HEK293 (cell line): ENCODE results near the gene DMKN.

Experiments used
- CTCF ChIA-PET: fragments of 350-600 bp; formaldehyde crosslinking; extraction: SDS; loops from one replicate; lab custom pipeline; 2021; ENCODE audit warnings: antibody characterized with exemption; lab: Yijun Ruan, JAX
- POLR2A ChIA-PET: fragments of 300-600 bp; formaldehyde crosslinking; extraction: SDS; loops from one replicate; lab custom pipeline; 2020; ENCODE audit warnings: antibody characterized with exemption, inconsistent platforms; lab: Yijun Ruan, JAX
- H3K27ac ChIP-seq: fragments of 200-500 bp; sonication (Bioruptor generic); 2 replicates; pipeline ENCODE4 v1.5.1; 2014; ENCODE audit warnings: low read depth, low read length, control low read depth, inconsistent platforms; ENCODE audit errors: extremely low read depth
- H3K36me3 ChIP-seq, 2 experiments: fragments of 200-500 bp in 1 of 2; sonication (Bioruptor generic) in 1 of 2; 1 replicate in 1 of 2; 2 replicates in 1 of 2; pipeline ENCODE4 v1.5.1; 2014 to 2017; ENCODE audit warnings: inconsistent platforms in 2 of 2, low read length in 2 of 2; ENCODE audit not compliant: control insufficient read depth in 2 of 2, insufficient read depth in 1 of 2
- H3K4me1 ChIP-seq: fragments of 200-500 bp; sonication (Bioruptor generic); 2 replicates; pipeline ENCODE4 v1.5.1; 2014; ENCODE audit warnings: mild to moderate bottlenecking, low read length, inconsistent platforms; ENCODE audit not compliant: control insufficient read depth, insufficient read depth
- H3K4me3 ChIP-seq: 2 replicates; pipeline ENCODE4 v1.5.1; 2011; ENCODE audit warnings: low read depth, mild to moderate bottlenecking, control low read depth, low read length, moderate library complexity
- H3K9me3 ChIP-seq: fragments of 200-500 bp; sonication (Bioruptor generic); 2 replicates; pipeline ENCODE4 v1.5.1; 2014; ENCODE audit warnings: low read depth, low read length, inconsistent platforms; ENCODE audit not compliant: control insufficient read depth, insufficient read depth
- BCL6B ChIP-seq: fragments of 450-650 bp; formaldehyde crosslinking; IDR thresholded peaks from 2 replicates; pipeline ENCODE4 v1.5.1; 2017; ENCODE audit warnings: missing biosample characterization, missing genetic modification characterization
- GFI1B ChIP-seq: fragments of 450-650 bp; formaldehyde crosslinking; IDR thresholded peaks from 2 replicates; pipeline ENCODE4 v1.5.1; 2016; ENCODE audit warnings: missing biosample characterization, missing genetic modification characterization
- HOXC10 ChIP-seq: sonication (generic); formaldehyde crosslinking; IDR thresholded peaks from 2 replicates; pipeline ENCODE4 v1.8.1; 2023; ENCODE audit warnings: mild to moderate bottlenecking, missing genetic modification reagents
- KLF10 ChIP-seq: fragments of 450-650 bp; IDR thresholded peaks from 2 replicates; pipeline ENCODE4 v1.5.1; 2018; ENCODE audit warnings: missing biosample characterization, mild to moderate bottlenecking, missing genetic modification characterization
- SCRT1 ChIP-seq: fragments of 450-650 bp; formaldehyde crosslinking; IDR thresholded peaks from 2 replicates; pipeline ENCODE4 v1.5.1; 2016; ENCODE audit warnings: missing biosample characterization, missing genetic modification characterization, borderline replicate concordance
- SCRT2 ChIP-seq: fragments of 450-650 bp; formaldehyde crosslinking; IDR thresholded peaks from 2 replicates; pipeline ENCODE4 v1.5.1; 2016; ENCODE audit warnings: missing biosample characterization, missing genetic modification characterization
- SP2 ChIP-seq: fragments of 450-650 bp; formaldehyde crosslinking; IDR thresholded peaks from 2 replicates; pipeline ENCODE4 v1.5.1; 2016; ENCODE audit warnings: missing biosample characterization, missing genetic modification characterization
- SP3 ChIP-seq: fragments of 450-650 bp; formaldehyde crosslinking; IDR thresholded peaks from 2 replicates; pipeline ENCODE4 v1.5.1; 2016; ENCODE audit warnings: missing biosample characterization, missing genetic modification characterization
- ZBTB49 ChIP-seq: fragments of 450-650 bp; formaldehyde crosslinking; IDR thresholded peaks from 2 replicates; pipeline ENCODE4 v1.5.1; 2016; ENCODE audit warnings: missing biosample characterization, missing genetic modification characterization, low read depth
- ZIC2 ChIP-seq: fragments of 450-650 bp; formaldehyde crosslinking; IDR thresholded peaks from 2 replicates; pipeline ENCODE4 v1.5.1; 2016; ENCODE audit warnings: missing biosample characterization, missing genetic modification characterization
- ZNF10 ChIP-seq: fragments of 450-650 bp; formaldehyde crosslinking; IDR thresholded peaks from 2 replicates; pipeline ENCODE4 v1.5.1; 2017; ENCODE audit warnings: missing biosample characterization, missing genetic modification characterization
- ZNF112 ChIP-seq: fragments of 450-650 bp; formaldehyde crosslinking; IDR thresholded peaks from 2 replicates; pipeline ENCODE4 v1.5.0; 2017; ENCODE audit warnings: missing biosample characterization, missing genetic modification characterization
- ZNF146 ChIP-seq: fragments of 450-650 bp; formaldehyde crosslinking; IDR thresholded peaks from 2 replicates; pipeline ENCODE4 v1.5.1; 2016; ENCODE audit warnings: missing biosample characterization, missing genetic modification characterization
- ZNF184 ChIP-seq: fragments of 450-650 bp; IDR thresholded peaks from 2 replicates; pipeline ENCODE4 v1.5.1; 2018; ENCODE audit warnings: missing biosample characterization, mild to moderate bottlenecking, missing genetic modification characterization
- ZNF211 ChIP-seq: fragments of 450-650 bp; formaldehyde crosslinking; IDR thresholded peaks from 2 replicates; pipeline ENCODE4 v1.5.1; 2016; ENCODE audit warnings: low read depth, missing biosample characterization, missing genetic modification characterization
- ZNF404 ChIP-seq: fragments of 450-650 bp; formaldehyde crosslinking; IDR thresholded peaks from 2 replicates; pipeline ENCODE4 v1.5.1; 2017; ENCODE audit warnings: missing biosample characterization, missing genetic modification characterization
- ZNF426 ChIP-seq: fragments of 450-650 bp; formaldehyde crosslinking; IDR thresholded peaks from 2 replicates; pipeline ENCODE4 v1.5.1; 2017; ENCODE audit warnings: missing biosample characterization, missing genetic modification characterization, mild to moderate bottlenecking, inconsistent platforms, moderate library complexity
- ZNF449 ChIP-seq: fragments of 450-650 bp; formaldehyde crosslinking; IDR thresholded peaks from 2 replicates; pipeline ENCODE4 v1.5.1; 2017; ENCODE audit warnings: missing biosample characterization, mild to moderate bottlenecking, missing genetic modification characterization, moderate library complexity
- ZNF510 ChIP-seq: fragments of 450-650 bp; formaldehyde crosslinking; IDR thresholded peaks from 2 replicates; pipeline ENCODE4 v1.5.1; 2018; ENCODE audit warnings: mild to moderate bottlenecking, missing genetic modification characterization, missing biosample characterization; ENCODE audit not compliant: insufficient replicate concordance
- ZNF529 ChIP-seq: fragments of 450-650 bp; formaldehyde crosslinking; IDR thresholded peaks from 2 replicates; pipeline ENCODE4 v1.5.1; 2017; ENCODE audit warnings: missing genetic modification characterization, missing biosample characterization; ENCODE audit not compliant: insufficient replicate concordance
- ZNF792 ChIP-seq: fragments of 450-650 bp; formaldehyde crosslinking; IDR thresholded peaks from 2 replicates; pipeline ENCODE4 v1.5.1; 2016; ENCODE audit warnings: missing biosample characterization, missing genetic modification characterization
- ZNF837 ChIP-seq: fragments of 450-650 bp; formaldehyde crosslinking; IDR thresholded peaks from 2 replicates; pipeline ENCODE4 v1.5.1; 2016; ENCODE audit warnings: missing biosample characterization, missing genetic modification characterization

DMKN gene

GRCh38 chr19:35560677-35561076 is 47.2 kb upstream of the DMKN start:
- Histone ChIP-seq H3K4me1 (peaks cover 10% of the 10 kb centered on the region), H3K27ac (no peak overlapping the region), H3K4me3 (no peak overlapping the region), H3K36me3 (no peaks in the 10 kb centered on the region), H3K9me3 (no peaks in the 10 kb centered on the region; the same call in 1 of the 2 replicates)
- ChIA-PET CTCF (interaction anchor here (0.6 to 1.8 kb wide), 3 partner anchors 12 to 259 kb away, joined by 3 to 7 read pairs (median 4); no protein-coding TSS in a partner anchor), POLR2A (interaction anchor here (0.6 to 0.8 kb wide), 2 partner anchors 83 to 132 kb away, joined by 3 to 5 read pairs; no protein-coding TSS in a partner anchor)
- TF ChIP-seq ZIC2 (tag by site-specific recombination) = no peak
- TF ChIP-seq HOXC10 (CRISPR knock-in tag) = no peak
- peak; percentile 18; the same call in 1 of the 2 replicates for TF ChIP-seq SCRT1 (tag by site-specific recombination)
- no peak for TF ChIP-seq GFI1B (tag by site-specific recombination)
- TF ChIP-seq ZNF529 (tag by site-specific recombination) = no peak
- no peak for TF ChIP-seq ZNF211 (tag by site-specific recombination)
- no peak for TF ChIP-seq ZNF510 (tag by site-specific recombination)
- TF ChIP-seq SCRT2 (tag by site-specific recombination) = peak; percentile 86
- TF ChIP-seq ZBTB49 (tag by site-specific recombination) = no peak
- no peak for TF ChIP-seq SP2
- TF ChIP-seq ZNF426 = no peak
- TF ChIP-seq ZNF792 (tag by site-specific recombination) = no peak
- TF ChIP-seq KLF10 (tag by site-specific recombination) = no peak

- CTCF ChIA-PET = interaction anchor here (1.8 kb wide), 1 partner anchor 12 kb away, joined by 7 read pairs; no protein-coding TSS in a partner anchor
Observed at GRCh38 chr19:35560271-35560670, 46.8 kb upstream of the DMKN start.

More at GRCh38 chr19:35560271-35560670, 46.8 kb upstream of the DMKN start:
- Histone ChIP-seq H3K4me3 (no peak overlapping the region), H3K36me3 (no peaks in the 10 kb centered on the region), H3K4me1 (peaks cover 10% of the 10 kb centered on the region), H3K27ac (no peak overlapping the region), H3K9me3 (no peaks in the 10 kb centered on the region; the same call in 1 of the 2 replicates)
- TF ChIP-seq ZBTB49 (tag by site-specific recombination) = no peak
- TF ChIP-seq ZNF837 (tag by site-specific recombination) = no peak
- no peak for TF ChIP-seq ZNF404 (tag by site-specific recombination)
- TF ChIP-seq ZNF10 = no peak
- no peak for TF ChIP-seq SP3 (tag by site-specific recombination)
- TF ChIP-seq BCL6B (tag by site-specific recombination) = no peak
- no peak for TF ChIP-seq ZNF184 (tag by site-specific recombination)
- TF ChIP-seq ZNF449 (tag by site-specific recombination) = no peak
- TF ChIP-seq ZNF146 (tag by site-specific recombination) = no peak
- no peak for TF ChIP-seq ZNF112 (tag by site-specific recombination)
- POLR2A ChIA-PET = interaction anchor here (0.6 kb wide), 1 partner anchor 132 kb away, joined by 5 read pairs; no protein-coding TSS in a partner anchor
